ENCODE data around the gene CFAP92. TPM values are rescaled to one million over a fixed set of nuclear protein-coding genes. Genes with fewer than 3 reads are reported as not detected.

The CFAP92 gene
- total RNA-seq, 1 experiment from 2014 or later, result 0.92 TPM

- no peak overlapping the region for H2BK15ac ChIP-seq (ENCODE audit: low read depth, low read length)
- Mint-ChIP-seq H3K27me3 (ENCODE audit: low read depth) (no peaks in the 10 kb centered on the region; the same call in none of the 2 replicates), H3K27ac (no peak overlapping the region), H3K9me3 (no peaks in the 10 kb centered on the region), H3K4me1 (no peaks in the 10 kb centered on the region), H3K4me3 (no peak overlapping the region), H3K36me3 (ENCODE audit: insufficient read depth in 1 of 3, low read depth in 3 of 3) (no peaks in the 10 kb centered on the region)
- no peak overlapping the region for H2BK120ac ChIP-seq (ENCODE audit: low read depth, low read length, poor library complexity, severe bottlenecking)
- no peak overlapping the region for H3K56ac ChIP-seq (ENCODE audit: insufficient read length, low read depth, low read length)
- no peak overlapping the region for H3K18ac ChIP-seq (ENCODE audit: insufficient read length, low read depth, low read length)
- no peak overlapping the region for H2BK5ac ChIP-seq (ENCODE audit: insufficient read length, low read length)
- DNase-seq, result no peak
- H3K79me2 ChIP-seq (ENCODE audit: insufficient read depth, low read length), result no peaks in the 10 kb centered on the region
- H4K20me1 ChIP-seq (ENCODE audit: control insufficient read depth, insufficient read depth, insufficient read length), result no peaks in the 10 kb centered on the region
- no CpG with 5 or more reads among the region's 21 CpGs for WGBS (ENCODE audit: extremely low coverage, insufficient read length, low lambda C conversion rate)
- no peaks in the 10 kb centered on the region for H3K9me3 ChIP-seq (ENCODE audit: control insufficient read depth, low read depth, low read length)
- no peak overlapping the region for H3K27ac ChIP-seq (ENCODE audit: insufficient read length, low read depth, low read length)
- no peaks in the 10 kb centered on the region for H3K23me2 ChIP-seq (ENCODE audit: insufficient read length, low read depth, low read length, poor library complexity, severe bottlenecking)
- H3K14ac ChIP-seq (ENCODE audit: insufficient read depth, low read length), result no peak overlapping the region; the same call in 1 of the 2 replicates
- H3K79me1 ChIP-seq (ENCODE audit: insufficient read depth, low read depth, low read length, poor library complexity, severe bottlenecking), result no peaks in the 10 kb centered on the region
- no peak overlapping the region for H3K23ac ChIP-seq (ENCODE audit: insufficient read length, low read depth, low read length)
- no peak overlapping the region for H2BK20ac ChIP-seq (ENCODE audit: low read depth, low read length, poor library complexity, severe bottlenecking)
- no peak overlapping the region for H4K91ac ChIP-seq (ENCODE audit: insufficient read length, low read depth, low read length)
- H2AK5ac ChIP-seq (ENCODE audit: insufficient read length, low read length), result no peak overlapping the region
- no peak overlapping the region for H3K9ac ChIP-seq (ENCODE audit: extremely low read depth, insufficient read length, low read length)
- H2AFZ ChIP-seq (ENCODE audit: low read length), result no peak overlapping the region
- H3K4ac ChIP-seq (ENCODE audit: low read depth, low read length), result no peak overlapping the region
- no peak overlapping the region for H4K5ac ChIP-seq (ENCODE audit: insufficient read length, low read depth, low read length)
- TF ChIP-seq CTCF (conservative IDR thresholded peaks at IDR 0.05), result no peak
- no peaks in the 10 kb centered on the region for H3K4me1 ChIP-seq (ENCODE audit: insufficient read depth, low read length)
- no peak overlapping the region for H4K8ac ChIP-seq (replicated peaks; ENCODE audit: insufficient read length, low read depth, low read length)
- no peak overlapping the region for H2BK12ac ChIP-seq (ENCODE audit: insufficient read length, low read depth, low read length)
- H3K4me2 ChIP-seq (ENCODE audit: insufficient read depth, insufficient read length, low read length), result no peak overlapping the region
- no peaks in the 10 kb centered on the region for H3K27me3 ChIP-seq (ENCODE audit: insufficient read depth, low read length)
- H3T11ph ChIP-seq (ENCODE audit: low read length), result no peak overlapping the region
Observed at GRCh38 chr3:128945041-128945877, 48.6 kb downstream of the CFAP92 start.
